ENCODE results near the gene HVCN1. TPM values are rescaled to one million over a fixed set of nuclear protein-coding genes. Genes with fewer than 3 reads are reported as not detected.

Gene HVCN1
- total and polyA plus RNA-seq, 2 of the 8 experiments (the other 6 are each of a cell fraction or from before 2014, with no cell fraction given), result 5.8 to 11.2 TPM

- Histone ChIP-seq H3K14ac (ENCODE audit: insufficient read length) (no peak overlapping the region), H3K23me2 (ENCODE audit: low read depth, low read length) (no peaks in the 10 kb centered on the region), H3K4me3 (ENCODE audit: extremely low read depth in 1 of 4, insufficient read depth in 2 of 4, low read depth in 3 of 4, low read length in 4 of 4) (no peak overlapping the region), H3K79me1 (ENCODE audit: low read depth, low read length) (no peaks in the 10 kb centered on the region), H2BK20ac (ENCODE audit: low read length) (no peak overlapping the region), H4K5ac (ENCODE audit: insufficient read length, low read depth, low read length) (no peak overlapping the region), H3K79me2 (ENCODE audit: control insufficient read depth in 1 of 2, insufficient read depth in 2 of 2, low read length in 2 of 2) (no peaks in the 10 kb centered on the region), H3K18ac (ENCODE audit: extremely low read depth, low read length) (no peak overlapping the region), H3K56ac (replicated peaks; ENCODE audit: insufficient read length, low read depth, low read length) (no peak overlapping the region), H3K23ac (ENCODE audit: insufficient read length) (no peak overlapping the region), H4K91ac (replicated peaks; ENCODE audit: insufficient read length, low read length) (no peak overlapping the region), H3K27ac (ENCODE audit: low read depth, low read length) (no peak overlapping the region), H3K9me3 (ENCODE audit: insufficient read depth in 2 of 2, low read depth in 1 of 2, low read length in 1 of 2) (no peaks in the 10 kb centered on the region), H3K27me3 (replicated peaks in 1 of 4; ENCODE audit: control insufficient read depth in 3 of 4, extremely low read depth in 1 of 4, insufficient read depth in 3 of 4, low read length in 3 of 4) (no peaks in the 10 kb centered on the region), H2BK120ac (replicated peaks; ENCODE audit: low read depth, low read length) (no peak overlapping the region), H2AFZ (ENCODE audit: low read length) (no peak overlapping the region), H4K8ac (ENCODE audit: extremely low read depth, insufficient read depth, low read length) (no peak overlapping the region), H2AK5ac (ENCODE audit: low read depth, low read length) (no peak overlapping the region), H3K4me2 (ENCODE audit: insufficient read depth in 1 of 2, low read depth in 2 of 2, low read length in 2 of 2) (no peak overlapping the region), H2BK5ac (ENCODE audit: low read depth, low read length) (no peak overlapping the region), H3K36me3 (ENCODE audit: control insufficient read depth in 2 of 4, insufficient read depth in 4 of 4, low read length in 3 of 4) (no peaks in the 10 kb centered on the region), H2BK12ac (ENCODE audit: low read depth, low read length) (no peak overlapping the region), H2BK15ac (ENCODE audit: low read length) (no peak overlapping the region), H4K20me1 (replicated peaks in 1 of 2; ENCODE audit: control insufficient read depth in 1 of 2, insufficient read depth in 2 of 2, low read length in 2 of 2) (peaks cover 0 to 4% of the 10 kb centered on the region in 2 experiments), H3K4ac (replicated peaks; ENCODE audit: insufficient read length, low read depth, low read length) (no peak overlapping the region), H3K4me1 (replicated peaks in 1 of 4; ENCODE audit: control insufficient read depth in 3 of 4, insufficient read depth in 4 of 4, low read length in 3 of 4) (peaks cover 0 to 3% (median 0%) of the 10 kb centered on the region in 4 experiments; a peak in 1 of 7 replicates), H3K9ac (replicated peaks in 1 of 4; ENCODE audit: extremely low read depth in 1 of 4, low read depth in 3 of 4, low read length in 3 of 4) (no peak overlapping the region)
- CTCF ChIA-PET (ENCODE audit: partially characterized antibody), result interaction anchor here (1.1 to 1.4 kb wide), 2 partner anchors 16 to 208 kb away, joined by 3 to 4 read pairs; no protein-coding TSS in a partner anchor
- POLR2A ChIA-PET (ENCODE audit: partially characterized antibody), result interaction anchor here (1.0 kb wide), 1 partner anchor 10 kb away, joined by 4 read pairs; no protein-coding TSS in a partner anchor
- 89% methylated on average over 7 of the region's 7 CpGs; no CpG with 5 or more reads in 1 of the 2 experiments for WGBS, 2 experiments (ENCODE audit: extremely low coverage in 1 of 2, insufficient coverage in 1 of 2, insufficient read length in 1 of 2, insufficient replicate concordance in 2 of 2, low coverage in 1 of 2, low lambda C conversion rate in 2 of 2, missing lambda C conversion rate in 1 of 2)
- no peak for FAIRE-seq
- no peak for DNase-seq (ENCODE audit: low read depth in 1 of 2, low spot score in 2 of 2)
- TF ChIP-seq POLR2AphosphoS5 (IDR thresholded peaks at IDR 0.05; ENCODE audit: low read depth, low read length) (no peak), TAF7 (optimal IDR thresholded peaks at IDR 0.05; ENCODE audit: borderline replicate concordance, low read depth, low read length) (no peak), SIN3A (conservative IDR thresholded peaks at IDR 0.05 in 1 of 2, IDR thresholded peaks at IDR 0.05 in 1 of 2; ENCODE audit: low read depth in 1 of 2, low read length in 2 of 2) (no peak), EP300 (IDR thresholded peaks at IDR 0.05; ENCODE audit: borderline replicate concordance in 1 of 2, low read depth in 2 of 2, low read length in 2 of 2) (no peak), GABPA (IDR thresholded peaks at IDR 0.05; ENCODE audit: borderline replicate concordance, insufficient read depth, low read length) (no peak), SRF (IDR thresholded peaks at IDR 0.05; ENCODE audit: low read depth, low read length) (no peak), CEBPB (IDR thresholded peaks at IDR 0.05; ENCODE audit: low read depth, low read length) (no peak), CHD1 (IDR thresholded peaks at IDR 0.05; ENCODE audit: low read depth, low read length) (no peak)
These were observed 49.4 kb downstream of the HVCN1 start for GRCh38 chr12:110639336-110640141.

Measured in H1 (cell line).